Vagina (tissue), 2 donors: ENCODE results near the gene NR1H2. TPM values are rescaled to one million over a fixed set of nuclear protein-coding genes. Genes with fewer than 3 reads are reported as not detected.

Experiments
- DNase-seq, 2 donors: peaks; one replicate each; pipeline ENCODE4 v3.0.0-alpha.2; 2017; ENCODE audit errors: extremely low spot score in 2 of 2
- H3K27ac ChIP-seq: fragments of 200-600 bp; sonication (generic); one replicate; pipeline ENCODE4 v1.5.1; 2019
- H3K27me3 ChIP-seq: fragments of 200-600 bp; sonication (generic); one replicate; pipeline ENCODE4 v1.5.1; 2019
- H3K36me3 ChIP-seq, 2 donors: fragments of 200-600 bp; sonication (generic); one replicate each; pipeline ENCODE4 v1.5.1; 2017 to 2019
- H3K4me1 ChIP-seq: fragments of 200-600 bp; sonication (generic); one replicate; pipeline ENCODE4 v1.5.1; 2019
- H3K4me3 ChIP-seq, 2 donors: fragments of 200-600 bp; sonication (generic); 1 replicate in 1 of 2; 2 replicates in 1 of 2; pipeline ENCODE4 v1.5.1; 2016 to 2019
- H3K9me3 ChIP-seq: fragments of 200-600 bp; sonication (generic); one replicate; pipeline ENCODE4 v1.5.1; 2019
- POLR2A ChIP-seq, 2 donors: fragments of 450-650 bp; IDR thresholded peaks; one replicate each; pipeline ENCODE4 v1.6.1; 2017; ENCODE audit warnings: antibody characterized with exemption in 2 of 2, mild to moderate bottlenecking in 2 of 2, moderate library complexity in 2 of 2
- POLR2AphosphoS5 ChIP-seq, 2 donors: sonication (generic); formaldehyde crosslinking; IDR thresholded peaks; one replicate each; pipeline ENCODE4 v1.9.0; 2017; ENCODE audit warnings: antibody characterized with exemption in 2 of 2, mild to moderate bottlenecking in 2 of 2, low read depth in 1 of 2; ENCODE audit not compliant: insufficient read depth in 1 of 2
- intact Hi-C: fragments of 100-400 bp; cut with DNase I; formaldehyde crosslinking; loops from one replicate; pipeline ENCODE4 v1.15.1; 2023
- total RNA-seq: library from RNA; depleted of rRNA; stranded (reverse); fragments of >200 nt; gene quantifications from one replicate; pipeline ENCODE4 v1.2.3, GENCODE V29; 2016
- TF ChIP-seq, protein P1 (sequence below), 3 experiments: fragments of 450-650 bp in 2 of 3; fragments of 200-600 bp in 1 of 3; sonication (generic) in 1 of 3; IDR thresholded peaks; one replicate each; pipeline ENCODE4 v1.5.1; 2017 to 2019; ENCODE audit warnings: antibody characterized with exemption in 3 of 3, mild to moderate bottlenecking in 2 of 3, moderate library complexity in 2 of 3

The NR1H2 gene
- total RNA-seq, 1 donor from 2014 or later = 84.7 TPM

DNA sequence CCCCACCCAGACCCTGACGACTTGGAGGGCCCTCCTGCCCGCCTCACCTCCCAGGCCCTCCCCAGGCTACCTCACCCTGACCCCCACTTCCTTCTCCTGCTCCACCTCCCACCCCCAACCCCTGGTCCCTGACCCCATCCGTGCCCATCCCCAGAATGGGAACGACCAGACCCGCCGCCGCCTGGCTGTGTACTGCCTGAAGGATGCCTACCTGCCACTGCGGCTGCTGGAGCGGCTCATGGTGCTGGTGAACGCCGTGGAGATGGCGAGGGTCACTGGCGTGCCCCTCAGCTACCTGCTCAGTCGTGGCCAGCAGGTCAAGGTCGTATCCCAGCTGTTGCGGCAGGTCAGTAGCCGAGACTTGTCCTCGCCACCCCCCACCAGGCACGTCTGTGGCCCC, 30.6 kb downstream of the NR1H2 start:
- no peak for TF ChIP-seq POLR2A (IDR thresholded peaks at IDR 0.05)
- TF ChIP-seq, protein P1, sequence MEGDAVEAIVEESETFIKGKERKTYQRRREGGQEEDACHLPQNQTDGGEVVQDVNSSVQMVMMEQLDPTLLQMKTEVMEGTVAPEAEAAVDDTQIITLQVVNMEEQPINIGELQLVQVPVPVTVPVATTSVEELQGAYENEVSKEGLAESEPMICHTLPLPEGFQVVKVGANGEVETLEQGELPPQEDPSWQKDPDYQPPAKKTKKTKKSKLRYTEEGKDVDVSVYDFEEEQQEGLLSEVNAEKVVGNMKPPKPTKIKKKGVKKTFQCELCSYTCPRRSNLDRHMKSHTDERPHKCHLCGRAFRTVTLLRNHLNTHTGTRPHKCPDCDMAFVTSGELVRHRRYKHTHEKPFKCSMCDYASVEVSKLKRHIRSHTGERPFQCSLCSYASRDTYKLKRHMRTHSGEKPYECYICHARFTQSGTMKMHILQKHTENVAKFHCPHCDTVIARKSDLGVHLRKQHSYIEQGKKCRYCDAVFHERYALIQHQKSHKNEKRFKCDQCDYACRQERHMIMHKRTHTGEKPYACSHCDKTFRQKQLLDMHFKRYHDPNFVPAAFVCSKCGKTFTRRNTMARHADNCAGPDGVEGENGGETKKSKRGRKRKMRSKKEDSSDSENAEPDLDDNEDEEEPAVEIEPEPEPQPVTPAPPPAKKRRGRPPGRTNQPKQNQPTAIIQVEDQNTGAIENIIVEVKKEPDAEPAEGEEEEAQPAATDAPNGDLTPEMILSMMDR (IDR thresholded peaks at IDR 0.05) = no peak
- TF ChIP-seq POLR2AphosphoS5 (IDR thresholded peaks at IDR 0.05; ENCODE audit: insufficient read depth in 1 of 2, low read depth in 1 of 2) = no peak
- no peak overlapping the region for H3K4me3 ChIP-seq
- H3K27me3 ChIP-seq = no peaks in the 10 kb centered on the region
- no peak for DNase-seq
- H3K4me1 ChIP-seq = no peaks in the 10 kb centered on the region
- no peak overlapping the region for H3K27ac ChIP-seq
- H3K9me3 ChIP-seq = no peaks in the 10 kb centered on the region
- intact Hi-C loops = no loop called here
- peaks cover 0 to 16% of the 10 kb centered on the region in 2 donors for H3K36me3 ChIP-seq

DNA sequence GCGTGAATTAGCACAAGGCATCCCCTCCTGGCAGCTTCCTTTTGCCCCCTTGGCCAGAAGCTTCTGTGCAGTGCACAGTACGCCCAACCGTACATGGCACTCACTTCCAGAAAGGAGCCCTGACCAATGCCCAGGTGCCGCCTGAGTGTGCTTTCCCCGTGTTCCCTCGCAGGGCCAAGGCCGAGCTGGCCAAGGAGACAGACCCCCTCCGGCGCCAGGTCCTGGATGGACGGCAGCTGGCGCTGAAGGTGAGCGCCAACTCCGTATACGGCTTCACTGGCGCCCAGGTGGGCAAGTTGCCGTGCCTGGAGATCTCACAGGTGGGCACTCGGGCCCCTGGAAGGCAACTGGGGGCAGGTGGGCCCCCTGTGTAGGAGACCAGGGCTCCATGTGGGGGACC, 33.1 kb downstream of the NR1H2 start:
- TF ChIP-seq POLR2A (IDR thresholded peaks at IDR 0.05) (no peak), POLR2AphosphoS5 (IDR thresholded peaks at IDR 0.05; ENCODE audit: insufficient read depth in 1 of 2, low read depth in 1 of 2) (no peak)
- TF ChIP-seq, protein P1 (IDR thresholded peaks at IDR 0.05) = no peak
- H3K9me3 ChIP-seq = no peaks in the 10 kb centered on the region
- H3K36me3 ChIP-seq = peaks cover 0 to 9% of the 10 kb centered on the region in 2 donors

GRCh38 chr19:50410109-50410508, 33.9 kb downstream of the NR1H2 start:
- TF ChIP-seq POLR2AphosphoS5 (IDR thresholded peaks at IDR 0.05; ENCODE audit: insufficient read depth in 1 of 2, low read depth in 1 of 2) (no peak), POLR2A (IDR thresholded peaks at IDR 0.05) (no peak)
- TF ChIP-seq, protein P1 (IDR thresholded peaks at IDR 0.05) = no peak
- Histone ChIP-seq H3K4me3 (no peak overlapping the region), H3K27me3 (no peaks in the 10 kb centered on the region), H3K9me3 (no peaks in the 10 kb centered on the region), H3K36me3 (peaks cover 0 to 9% of the 10 kb centered on the region in 2 donors), H3K4me1 (no peaks in the 10 kb centered on the region), H3K27ac (no peak overlapping the region)
- DNase-seq = no peak
- intact Hi-C loops = no loop called here

More for the DNA sequence above, 33.1 kb downstream of the NR1H2 start:
- intact Hi-C loops = no loop called here
- Histone ChIP-seq H3K27me3 (no peaks in the 10 kb centered on the region), H3K27ac (no peak overlapping the region), H3K4me3 (no peak overlapping the region), H3K4me1 (no peaks in the 10 kb centered on the region)
- DNase-seq = no peak

GRCh38 chr19:50412419-50412818, 36.2 kb downstream of the NR1H2 start:
- no peaks in the 10 kb centered on the region for H3K27me3 ChIP-seq

DNA sequence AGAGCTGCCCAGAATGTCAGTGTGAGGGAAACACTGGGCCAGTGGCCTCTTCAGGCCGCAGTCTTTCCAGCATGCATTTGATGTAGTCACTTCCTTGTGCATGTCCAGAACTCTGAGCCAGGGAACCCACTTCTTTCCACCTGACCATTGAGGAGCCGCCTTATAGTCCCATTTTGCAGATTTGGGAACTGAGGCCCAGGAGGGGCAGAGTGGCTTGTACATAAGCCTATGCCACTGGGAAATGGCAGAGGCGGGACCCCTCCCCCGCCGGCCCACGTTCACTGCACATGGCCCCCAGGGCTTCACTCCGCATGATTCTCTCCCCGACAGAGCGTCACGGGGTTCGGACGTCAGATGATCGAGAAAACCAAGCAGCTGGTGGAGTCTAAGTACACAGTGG, 36.8 kb downstream of the NR1H2 start:
- intact Hi-C loops = no loop called here
- Histone ChIP-seq H3K27me3 (no peaks in the 10 kb centered on the region), H3K4me1 (no peaks in the 10 kb centered on the region), H3K4me3 (no peak overlapping the region), H3K9me3 (no peaks in the 10 kb centered on the region), H3K27ac (no peak overlapping the region), H3K36me3 (peaks cover 0 to 9% of the 10 kb centered on the region in 2 donors)
- TF ChIP-seq, protein P1 (IDR thresholded peaks at IDR 0.05) = no peak
- TF ChIP-seq POLR2AphosphoS5 (IDR thresholded peaks at IDR 0.05; ENCODE audit: insufficient read depth in 1 of 2, low read depth in 1 of 2) (no peak), POLR2A (IDR thresholded peaks at IDR 0.05) (no peak)
- DNase-seq = no peak

More at GRCh38 chr19:50412419-50412818, 36.2 kb downstream of the NR1H2 start:
- no peak for DNase-seq
- no peaks in the 10 kb centered on the region for H3K4me1 ChIP-seq
- H3K4me3 ChIP-seq = no peak overlapping the region
- intact Hi-C loops = no loop called here
- H3K9me3 ChIP-seq = no peaks in the 10 kb centered on the region
- H3K36me3 ChIP-seq = peaks cover 0 to 9% of the 10 kb centered on the region in 2 donors
- TF ChIP-seq POLR2AphosphoS5 (IDR thresholded peaks at IDR 0.05; ENCODE audit: insufficient read depth in 1 of 2, low read depth in 1 of 2) (no peak), POLR2A (IDR thresholded peaks at IDR 0.05) (no peak)
- TF ChIP-seq, protein P1 (IDR thresholded peaks at IDR 0.05) = no peak
- H3K27ac ChIP-seq = no peak overlapping the region
